Inflammatory macrophage treated with lipopolysaccharide for 4 hours (primary cell): Measurements from ENCODE around the gene OXER1.

ENCODE experiments used
- DNase-seq: peaks from one replicate; pipeline ENCODE4 v3.0.0-alpha.2; 2020

Gene OXER1

DNA sequence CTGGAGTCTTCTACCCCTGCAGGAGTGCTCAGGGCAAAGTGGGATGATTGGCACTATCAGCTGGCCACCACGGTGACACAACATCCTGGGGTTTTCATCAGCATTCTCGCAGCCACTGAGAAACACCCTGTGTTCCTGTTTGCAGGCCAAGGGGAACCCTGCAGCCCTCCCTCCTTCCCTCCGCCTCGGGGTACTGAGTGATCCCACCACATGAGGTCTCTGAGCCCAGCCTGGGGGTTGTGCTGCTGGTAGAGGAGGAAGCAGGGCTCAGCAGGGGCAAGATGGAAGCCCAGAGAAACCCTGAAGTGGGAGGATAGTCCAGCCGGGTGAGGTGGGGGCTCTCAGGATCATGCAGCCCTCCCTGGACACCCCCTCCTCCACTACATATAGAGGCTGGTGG, at the start of gene OXER1:
Gene OXER1 (minus strand): TSS at position 40 of the 400 bp plus-strand sequence. CDS start 73 bp downstream, outside the sequence.
- peak; percentile 77 for DNase-seq

DNA sequence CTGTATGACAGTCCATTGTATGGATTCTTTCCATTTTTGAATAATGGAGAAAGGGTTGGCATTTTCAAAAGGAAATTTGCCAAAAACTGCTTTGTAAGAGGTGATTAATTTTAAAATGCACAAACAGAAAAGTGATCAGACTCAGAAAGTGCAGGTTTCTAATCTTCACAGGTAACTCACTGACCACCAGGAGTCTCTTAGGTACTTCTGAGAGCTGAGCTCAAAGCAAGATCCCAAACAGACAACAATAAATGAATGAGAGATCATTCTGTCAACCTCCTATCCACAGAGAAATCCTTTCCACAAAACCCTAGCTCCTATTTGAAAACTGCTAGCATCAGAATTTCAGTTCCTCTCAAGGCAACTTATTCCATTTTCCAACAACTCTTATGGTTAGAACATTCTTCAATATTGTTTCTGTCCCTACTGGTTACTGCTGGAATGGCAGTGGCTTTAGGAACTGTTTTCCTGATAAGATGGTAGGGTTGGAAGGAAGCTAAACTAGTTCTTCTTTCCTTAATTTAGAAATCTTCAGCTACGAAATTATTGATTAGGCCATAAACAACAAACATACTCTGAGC, 49.1 kb upstream of the OXER1 start:
- peak; percentile 71 for DNase-seq

DNA sequence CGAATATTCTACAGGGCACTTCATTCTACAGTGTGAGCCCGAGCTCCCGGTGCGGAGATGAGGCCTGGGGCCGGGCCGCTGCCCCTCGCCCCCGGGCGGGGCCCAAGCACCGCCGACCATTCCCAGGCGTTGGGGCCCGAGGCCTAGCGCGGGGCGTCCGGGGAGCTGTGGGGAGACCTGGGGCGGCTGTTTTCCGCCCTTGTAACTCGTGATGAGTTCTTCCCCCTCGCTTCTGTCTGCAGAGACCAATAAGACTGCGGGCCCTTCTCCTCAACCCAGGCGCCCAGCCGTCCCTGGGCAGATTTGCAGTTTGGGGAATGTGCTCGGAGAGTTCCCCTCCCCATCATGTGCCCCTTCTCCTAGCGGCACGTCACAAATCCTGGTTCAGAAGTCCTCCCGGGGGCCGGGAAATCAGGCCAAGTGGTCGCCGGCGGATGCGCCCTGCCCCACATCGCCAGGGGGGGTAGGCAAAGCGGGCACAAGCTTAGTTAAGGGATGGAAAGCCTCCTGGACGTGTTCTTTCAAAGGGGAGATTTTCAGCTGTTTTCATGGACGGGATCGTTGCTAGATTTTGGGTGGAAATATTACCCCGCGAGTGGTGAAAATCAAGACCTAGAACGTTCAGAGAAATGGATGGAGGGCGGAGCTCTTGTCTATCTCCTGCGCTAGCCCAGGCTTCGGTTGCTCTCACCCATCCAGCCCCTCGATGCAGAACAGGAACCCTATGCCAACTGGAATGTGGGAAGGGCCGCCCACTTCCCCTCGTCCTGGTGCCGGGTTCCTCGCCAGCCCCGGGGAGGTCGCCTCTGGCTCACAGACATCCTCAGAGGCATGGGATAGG, 47.3 kb upstream of the OXER1 start:
- DNase-seq = no peak

DNA sequence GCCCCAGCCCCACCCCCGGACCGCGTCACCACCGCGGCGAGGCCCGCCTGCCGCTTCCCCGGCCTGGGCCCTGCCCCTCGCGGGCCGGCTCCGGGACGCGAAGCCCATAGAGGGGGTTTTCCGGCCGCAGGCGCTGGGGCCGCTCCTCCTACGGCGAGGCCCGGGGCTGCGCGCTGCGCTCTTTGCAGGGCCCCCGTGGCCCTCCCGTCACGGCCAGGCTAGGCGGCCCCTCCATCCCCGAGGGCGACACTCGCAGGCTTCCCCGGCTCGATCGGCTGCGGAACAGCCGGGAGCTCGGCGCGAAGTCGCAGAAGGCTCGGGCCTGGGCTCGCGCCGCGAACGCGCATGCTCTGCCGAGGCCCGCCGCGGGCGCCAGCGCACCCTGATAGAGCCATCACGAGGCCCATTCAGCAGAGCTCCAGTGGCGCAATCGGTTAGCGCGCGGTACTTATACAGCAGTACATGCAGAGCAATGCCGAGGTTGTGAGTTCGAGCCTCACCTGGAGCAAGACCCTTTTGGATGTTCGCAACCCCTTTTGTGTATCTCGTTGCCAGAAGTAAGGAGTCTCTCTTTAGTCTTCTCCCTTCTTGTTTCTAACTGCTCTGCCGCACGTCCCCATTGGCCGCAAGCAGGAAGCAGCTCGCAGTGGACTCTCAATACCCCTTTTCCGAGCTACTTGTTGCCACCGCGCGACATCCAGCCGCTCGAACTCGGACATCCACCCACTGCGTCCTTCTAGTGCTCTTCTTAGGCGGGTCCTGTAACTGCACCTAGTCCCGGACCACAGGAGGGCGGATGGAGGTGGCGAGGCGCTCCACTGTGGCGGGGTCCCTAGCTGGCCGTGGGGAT, 46.4 kb upstream of the OXER1 start:
- peak; percentile 97 for DNase-seq

- peak; percentile 82 for DNase-seq
Observed at GRCh38 chr2:42809819-42810120, 45.8 kb upstream of the OXER1 start.

DNA sequence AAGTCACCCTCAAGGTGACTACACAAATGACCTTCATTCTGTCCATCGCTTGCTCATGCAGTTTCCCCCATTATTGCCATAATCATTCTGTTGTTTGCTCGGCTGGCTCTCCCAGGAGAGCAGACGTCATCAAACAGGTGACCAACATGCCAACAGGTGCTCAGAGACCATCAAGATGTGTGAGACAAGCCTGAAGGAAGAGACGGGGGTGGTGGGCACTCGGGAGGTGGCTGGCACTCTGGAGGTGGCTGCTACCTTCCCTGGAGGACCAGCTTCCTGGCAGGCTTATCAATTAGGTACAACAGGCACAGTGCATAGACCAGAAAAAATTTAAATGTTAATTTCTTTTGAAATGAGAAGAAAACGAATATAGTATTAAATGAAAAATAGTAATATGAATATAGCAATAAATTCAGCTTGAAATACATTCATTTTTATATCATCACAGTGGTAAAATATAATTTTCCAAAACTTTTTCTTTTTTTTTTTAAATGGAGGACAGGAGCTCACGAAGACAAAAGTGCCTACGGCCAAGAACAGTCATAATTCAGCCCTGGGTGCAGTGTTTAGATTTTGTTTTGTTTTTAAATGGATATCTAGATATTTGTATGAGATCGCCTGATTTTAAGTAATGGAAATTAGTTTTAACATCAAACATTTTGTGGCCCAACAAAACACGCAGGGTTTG, 45.3 kb upstream of the OXER1 start:
- DNase-seq = no peak

DNA sequence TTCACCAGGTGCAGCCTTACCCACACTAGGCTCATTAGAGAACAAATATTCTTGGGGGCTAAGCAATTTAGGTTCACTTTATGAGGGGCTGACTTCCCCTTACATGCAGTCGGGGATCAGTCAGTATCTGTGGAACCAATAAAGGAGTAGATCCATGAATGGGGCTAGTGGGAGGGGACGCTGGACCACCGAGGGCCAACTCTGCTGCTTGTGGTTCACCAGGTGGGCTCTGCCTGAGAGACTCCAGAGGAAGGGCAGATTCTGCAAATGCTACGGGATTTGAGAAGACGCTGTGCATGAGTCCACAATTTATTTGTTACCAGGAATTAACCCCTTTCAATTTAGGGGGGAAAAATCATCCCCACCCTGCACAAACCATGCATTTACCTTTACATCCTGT, 44.4 kb upstream of the OXER1 start:
- DNase-seq = no peak

DNA sequence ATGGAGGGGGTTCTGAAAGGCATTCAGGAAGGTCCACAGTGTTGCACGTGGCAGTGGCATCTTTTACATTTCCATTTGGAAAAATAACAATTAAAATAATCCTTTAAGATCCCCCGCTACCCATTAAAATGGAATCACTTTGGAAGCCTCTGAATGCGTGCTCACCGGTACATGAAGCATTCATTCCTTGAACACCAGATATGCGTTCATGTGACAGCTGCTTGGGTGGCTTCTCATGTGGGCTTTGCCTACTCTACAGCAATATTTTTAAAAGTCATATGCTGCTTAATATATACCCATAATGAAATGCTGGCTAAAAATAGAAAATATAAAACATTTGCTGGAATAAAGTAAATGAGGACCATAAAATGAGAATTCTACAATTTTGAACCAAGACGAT, 42.9 kb upstream of the OXER1 start:
- DNase-seq = no peak

DNA sequence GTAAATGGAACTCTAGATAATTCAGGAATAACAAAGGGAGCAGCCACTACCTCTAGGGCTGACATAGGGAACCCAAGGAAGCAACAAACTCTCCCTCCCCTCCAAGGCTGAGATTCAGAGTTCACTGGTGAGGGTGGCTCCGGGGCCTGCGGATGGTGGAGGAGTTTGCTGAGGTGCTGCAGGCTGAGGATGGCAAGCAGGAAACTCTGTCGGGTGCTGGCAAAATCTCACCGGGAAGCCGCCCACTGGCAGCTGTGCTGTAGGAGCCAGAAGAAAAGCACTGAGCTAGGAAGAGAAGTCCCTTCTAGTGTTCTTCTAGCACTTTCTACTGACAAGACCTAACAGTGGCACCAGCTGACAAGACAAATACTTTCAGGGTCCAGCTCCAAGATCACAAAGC, 41.0 kb upstream of the OXER1 start:
- DNase-seq = no peak

DNA sequence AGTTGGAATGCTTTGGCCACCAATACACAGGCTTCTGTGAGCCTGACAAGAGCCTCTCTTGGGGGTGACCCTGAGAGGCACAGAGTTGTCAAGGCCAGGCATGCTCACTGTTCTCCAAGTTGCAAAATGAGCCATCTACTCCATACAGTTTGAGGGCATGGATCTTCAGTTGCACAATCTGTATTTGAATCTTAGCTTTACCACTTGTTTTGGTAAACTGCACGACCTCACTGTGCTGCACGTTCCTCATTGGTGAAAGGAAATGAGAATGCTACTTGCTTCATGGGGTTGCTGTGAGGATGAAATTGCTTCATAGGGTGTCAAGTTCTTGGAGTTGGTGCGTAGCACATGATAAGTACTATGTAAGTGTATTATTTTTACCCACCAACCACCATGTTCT, 40.4 kb upstream of the OXER1 start:
- peak; percentile 87 for DNase-seq

- DNase-seq = no peak
Observed at GRCh38 chr2:42802150-42802549, 38.2 kb upstream of the OXER1 start.

DNA sequence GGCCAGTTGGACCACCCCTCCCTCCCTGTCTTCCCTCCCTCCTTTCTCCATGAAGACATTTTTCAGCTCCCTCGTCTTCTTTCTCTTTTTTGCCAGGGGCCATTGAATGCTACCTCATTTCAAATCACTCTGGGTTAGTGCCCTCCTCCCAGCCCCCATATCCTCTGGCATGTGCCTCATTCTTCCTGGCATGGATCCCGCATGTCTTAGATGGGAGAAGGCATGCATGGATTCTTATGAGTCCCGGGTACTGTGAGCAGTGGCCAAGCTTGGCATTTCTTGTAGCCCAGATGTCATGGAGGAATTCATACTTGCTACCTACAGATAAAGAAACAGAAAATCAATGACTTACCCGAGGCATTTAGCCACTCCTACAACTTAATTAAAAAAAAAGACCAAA, 37.4 kb upstream of the OXER1 start:
- DNase-seq = no peak

- no peak for DNase-seq
Observed at GRCh38 chr2:42800981-42801380, 37.0 kb upstream of the OXER1 start.

DNA sequence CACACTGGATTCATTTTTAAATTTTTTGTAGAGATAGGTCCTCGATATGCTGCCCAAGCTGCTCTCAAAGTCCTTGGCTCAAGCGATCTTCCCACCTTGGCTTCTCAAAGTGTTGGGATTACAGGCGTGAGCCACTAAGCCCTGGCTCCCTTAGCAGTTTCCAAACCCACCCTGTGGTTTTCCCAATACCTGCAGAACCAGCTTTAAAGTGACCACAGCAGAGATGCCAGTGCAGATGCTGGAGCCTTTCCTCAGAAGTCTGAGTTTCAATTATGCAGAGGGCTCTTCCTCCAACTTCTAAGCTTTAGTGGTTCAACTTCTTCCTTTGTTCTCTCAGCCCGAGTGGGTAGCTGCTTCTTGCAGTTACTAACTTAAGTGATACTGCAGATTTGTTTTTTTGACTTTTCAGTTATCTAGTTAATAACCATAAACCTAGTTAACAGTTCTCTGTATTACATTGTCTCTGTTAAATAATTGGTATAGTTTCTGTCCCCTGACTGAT, 36.6 kb upstream of the OXER1 start:
- no peak for DNase-seq

DNA sequence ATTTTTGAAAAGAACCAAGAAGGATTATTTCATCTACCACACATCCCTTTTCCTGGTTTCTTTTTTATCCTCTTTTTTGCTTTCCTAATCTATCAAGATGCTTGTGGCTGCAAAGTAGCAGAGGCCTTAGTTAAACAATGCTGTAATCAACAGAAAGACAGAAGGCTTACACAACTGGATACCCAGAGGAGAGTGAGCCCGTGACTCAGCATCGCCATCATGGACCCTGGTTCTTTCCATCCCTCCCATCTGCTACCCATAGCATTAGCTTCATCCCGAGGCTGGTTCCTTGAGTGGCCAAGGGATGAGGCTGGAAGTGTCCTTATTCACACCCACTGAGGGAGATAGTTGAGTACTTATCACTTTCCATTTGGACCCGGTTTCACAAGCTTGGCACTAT, 35.9 kb upstream of the OXER1 start:
- DNase-seq = no peak

GRCh38 chr2:42797281-42797680, 33.3 kb upstream of the OXER1 start:
- no peak for DNase-seq

DNA sequence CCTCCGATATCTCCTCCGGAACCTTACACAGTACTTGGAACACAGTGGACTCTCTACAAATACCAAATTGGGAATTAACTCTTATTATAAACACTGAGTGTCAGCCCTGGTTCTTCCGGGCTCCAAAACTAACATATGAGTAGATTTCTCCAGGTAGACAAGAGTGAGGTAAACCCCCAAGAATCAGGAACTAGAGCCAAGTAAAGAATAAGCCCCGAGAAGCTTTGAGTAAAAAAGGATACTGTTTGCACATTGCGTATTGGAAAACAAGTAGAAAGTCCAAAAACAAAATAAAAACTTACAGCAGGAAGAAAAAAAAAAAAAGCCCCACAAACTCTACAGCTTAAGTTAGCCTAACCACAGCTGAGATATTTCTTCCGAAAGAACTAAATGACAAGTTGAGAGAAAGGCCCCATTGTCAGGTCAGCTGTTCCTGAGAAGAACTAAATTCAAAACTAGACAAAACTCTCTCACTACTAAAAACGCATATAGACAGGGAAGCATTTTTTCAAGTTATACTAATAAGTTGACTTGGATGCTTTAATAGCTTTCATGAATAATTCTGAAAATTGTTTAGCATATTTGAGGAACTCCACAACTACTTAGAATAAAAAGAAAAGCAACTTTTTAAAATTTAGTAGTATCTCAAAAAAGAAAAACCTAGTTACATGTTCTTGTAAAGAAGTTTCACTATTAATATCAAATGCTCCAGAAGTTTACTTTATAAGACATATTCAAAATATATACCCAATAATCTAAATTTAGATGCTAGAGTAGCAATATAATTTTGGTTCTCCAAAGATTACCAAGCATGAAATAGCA, 32.7 kb upstream of the OXER1 start:
- no peak for DNase-seq

- DNase-seq = peak; percentile 31
Observed at GRCh38 chr2:42795841-42796301, 31.9 kb upstream of the OXER1 start.

GRCh38 chr2:42795275-42795674, 31.3 kb upstream of the OXER1 start:
- DNase-seq = no peak

DNA sequence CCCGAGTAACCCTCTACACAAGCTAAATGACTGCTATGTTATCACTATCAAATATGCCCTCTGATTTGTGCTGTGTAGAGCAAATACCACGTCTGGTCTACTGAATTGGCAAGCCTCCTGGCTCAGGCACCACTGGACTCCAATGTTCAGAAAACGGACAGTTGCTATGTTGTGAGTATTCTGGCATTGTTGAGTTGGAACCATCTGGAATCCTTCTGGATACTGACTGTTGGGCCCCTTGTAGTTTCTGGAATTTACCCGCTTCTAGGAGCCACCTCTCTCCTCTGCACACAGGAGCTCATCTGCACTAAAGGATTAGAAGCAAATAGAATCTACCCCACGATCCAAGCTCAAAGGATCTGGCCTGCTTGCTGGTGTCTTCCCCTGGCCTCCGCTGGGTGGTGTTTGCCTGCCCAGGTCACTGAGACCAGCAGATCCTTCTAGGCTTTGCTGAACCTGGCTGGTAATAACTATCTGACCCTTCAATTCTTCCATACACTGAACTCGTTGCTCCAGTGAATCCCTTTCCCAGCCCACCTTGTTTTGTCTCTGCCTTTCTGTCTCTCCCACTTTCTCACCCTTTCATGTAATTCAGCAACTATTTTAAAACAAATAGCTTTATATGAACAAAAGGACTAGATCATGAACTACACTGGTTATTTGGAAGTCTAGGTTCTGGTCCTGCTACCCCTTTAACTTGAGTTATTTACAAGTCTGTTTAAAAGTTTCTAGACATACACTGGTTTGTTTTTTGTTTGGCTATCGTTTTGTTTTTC, 30.5 kb upstream of the OXER1 start:
- DNase-seq = no peak
